GM21529 (cell line): ENCODE measurements around the gene RHBDL1.
A peak's percentile ranks its signal among the peaks of the same experiment; 100 is the strongest.

Source experiments
- ATAC-seq: cut with Tn5 transposase; IDR thresholded peaks from one replicate; pipeline ENCODE4 v1.9.1; 2021; ENCODE audit not compliant: unreplicated experiment

Gene RHBDL1

DNA sequence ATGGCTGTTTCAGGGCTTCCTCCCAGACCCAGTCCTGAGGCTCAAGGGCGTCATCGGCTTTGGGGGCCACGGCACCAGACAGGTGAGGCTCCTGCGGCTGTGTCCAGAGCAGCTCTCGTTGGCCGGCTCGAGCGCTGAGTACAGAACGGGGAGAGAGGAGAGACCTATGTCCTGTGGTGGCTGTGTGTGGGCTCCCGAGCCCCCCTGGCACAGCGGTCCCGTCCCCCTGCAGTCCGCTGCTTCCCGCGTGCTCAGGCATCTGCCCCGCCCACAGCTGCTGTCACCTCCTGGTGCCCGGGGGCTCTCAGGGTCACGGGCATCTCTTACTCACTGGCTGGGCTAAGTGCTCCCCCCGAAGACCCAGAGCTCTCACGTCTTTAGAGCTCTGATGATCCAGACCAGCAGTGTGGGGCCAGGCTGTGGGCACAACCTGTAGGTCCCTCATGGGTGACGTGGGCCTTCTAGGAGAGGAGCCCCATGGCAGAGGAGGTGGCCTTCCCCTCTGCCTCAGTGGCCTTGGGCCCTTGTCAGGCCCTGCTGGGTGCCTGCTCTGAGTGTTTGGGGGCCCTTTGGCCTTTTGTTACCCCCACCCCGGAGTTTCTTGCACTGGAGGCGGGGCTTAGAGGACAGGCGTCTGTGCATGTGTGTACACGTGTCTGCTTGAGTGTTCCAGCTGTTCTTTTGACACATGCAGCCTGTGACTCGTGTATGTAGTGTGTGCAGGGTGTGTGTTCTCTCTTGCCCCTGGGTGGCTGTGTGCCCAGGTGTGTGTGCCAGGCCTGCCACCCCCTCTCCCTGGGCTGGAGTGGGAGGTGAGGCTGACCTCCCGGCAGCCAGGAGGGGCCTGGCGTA is 22.8 kb upstream of the RHBDL1 start:
- ATAC-seq: no peak

DNA sequence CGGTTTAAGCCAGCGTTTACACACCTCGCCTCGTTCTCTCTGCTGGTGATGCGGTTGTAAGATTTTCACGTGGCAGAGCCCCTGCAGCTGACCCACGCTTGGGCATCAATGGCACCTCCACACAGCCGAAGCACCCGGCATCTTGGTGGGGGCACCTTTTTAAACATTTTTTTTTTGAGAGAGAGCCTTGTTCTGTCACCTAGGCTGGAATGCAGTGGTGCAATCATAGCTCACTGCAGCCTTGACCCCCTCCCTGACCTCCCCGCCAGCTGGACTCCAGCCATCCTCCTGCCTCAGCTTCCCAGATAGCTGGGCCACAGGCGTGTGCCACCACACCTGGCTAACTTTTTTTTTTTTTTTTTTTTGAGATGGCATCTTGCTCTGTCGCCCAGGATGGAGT is 21.4 kb upstream of the RHBDL1 start:
- ATAC-seq: no peak

DNA sequence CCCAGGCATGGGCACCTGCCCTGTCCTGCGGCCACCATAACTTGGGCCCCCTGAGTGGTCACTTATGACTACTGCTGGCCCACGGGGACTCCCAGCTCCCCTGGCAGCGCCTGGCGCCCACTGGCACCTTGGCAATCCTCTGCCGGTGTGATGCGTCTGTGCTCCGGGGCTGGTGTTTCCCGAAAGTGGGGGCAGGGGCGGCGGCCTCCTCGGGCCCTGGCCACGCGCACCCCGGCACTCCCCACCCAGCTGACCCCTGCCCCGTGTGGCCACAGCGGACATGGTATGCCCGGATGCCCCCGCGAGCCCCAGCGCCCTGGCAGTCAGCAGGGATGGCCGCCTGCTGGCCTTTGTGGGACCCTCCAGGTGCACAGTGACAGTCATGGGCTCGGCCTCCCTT is 18.0 kb upstream of the RHBDL1 start:
- ATAC-seq: no peak

- ATAC-seq: no peak
These were observed 16.5 kb upstream of the RHBDL1 start for GRCh38 chr16:658679-659571.

- ATAC-seq: no peak
These were observed 15.9 kb upstream of the RHBDL1 start for GRCh38 chr16:659618-660017.

- ATAC-seq: no peak
These were observed 15.4 kb upstream of the RHBDL1 start for GRCh38 chr16:660132-660458.

GRCh38 chr16:660459-661183 is 14.8 kb upstream of the RHBDL1 start:
- ATAC-seq: peak; percentile 68

GRCh38 chr16:661184-661821 is 14.2 kb upstream of the RHBDL1 start:
- no peak for ATAC-seq

DNA sequence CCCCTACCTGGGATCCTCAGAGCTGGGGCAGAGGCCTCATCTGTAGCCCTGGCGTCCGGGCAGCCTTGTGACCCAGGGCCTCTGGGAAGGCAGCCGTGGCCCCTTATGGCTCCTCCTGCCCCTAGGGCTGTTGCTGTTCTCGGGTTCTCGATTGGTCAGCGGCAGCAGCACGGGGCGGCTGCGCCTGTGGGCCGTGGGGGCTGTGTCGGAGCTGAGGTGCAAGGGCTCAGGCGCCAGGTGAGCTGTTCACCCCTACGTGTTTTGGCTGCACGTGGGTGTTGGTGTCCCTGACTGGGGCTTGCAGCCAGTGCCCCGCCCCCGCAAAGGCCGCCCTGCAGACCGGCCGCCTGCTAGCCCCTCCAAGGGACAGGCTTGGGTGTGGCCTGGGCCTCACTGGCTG is 13.4 kb upstream of the RHBDL1 start:
- ATAC-seq: no peak

DNA sequence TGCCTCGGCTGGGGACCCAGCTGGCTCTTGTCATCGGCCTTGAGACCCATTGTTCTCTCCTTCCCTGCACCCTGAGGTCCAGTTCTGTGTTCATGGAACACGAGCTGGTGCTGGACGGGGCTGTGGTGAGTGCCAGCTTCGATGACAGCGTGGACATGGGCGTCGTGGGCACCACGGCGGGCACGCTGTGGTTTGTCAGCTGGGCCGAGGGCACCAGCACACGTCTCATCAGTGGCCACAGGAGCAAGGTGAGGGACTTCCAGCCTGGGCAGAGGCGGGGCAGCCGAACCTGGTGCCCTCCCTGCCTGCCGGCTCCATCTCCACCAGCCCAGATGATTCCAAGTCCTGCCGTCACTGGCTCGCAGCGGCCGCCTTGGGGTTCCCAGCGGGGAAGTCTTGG is 12.9 kb upstream of the RHBDL1 start:
- ATAC-seq: no peak

DNA sequence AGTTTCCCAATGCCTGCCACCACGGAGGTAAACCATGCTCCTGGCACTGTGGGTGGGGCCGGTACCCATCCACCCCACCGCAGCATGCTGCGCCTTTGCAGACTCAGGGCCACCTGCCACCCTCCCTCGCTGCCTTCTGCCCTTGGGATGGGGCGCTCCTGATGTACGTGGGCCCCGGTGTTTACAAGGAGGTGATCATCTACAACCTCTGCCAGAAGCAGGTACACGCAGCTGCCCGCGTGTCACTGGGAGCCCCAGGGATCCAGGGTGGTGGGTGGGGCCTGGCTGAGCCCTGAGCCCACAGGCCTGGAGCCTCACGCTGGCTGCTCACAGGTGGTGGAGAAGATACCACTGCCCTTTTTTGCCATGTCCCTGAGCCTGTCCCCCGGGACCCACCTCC is 8.9 kb upstream of the RHBDL1 start:
- no peak for ATAC-seq

- ATAC-seq: no peak
These were observed 8.2 kb upstream of the RHBDL1 start for GRCh38 chr16:667113-667779.

GRCh38 chr16:667780-668518 is 7.5 kb upstream of the RHBDL1 start, which contains the start of gene RHOT2:
Gene RHOT2 (plus strand): TSS chr16:668132. CDS start chr16:668200, 68 bp downstream.
- ATAC-seq: peak; percentile 82

GRCh38 chr16:668519-669171 is 6.8 kb upstream of the RHBDL1 start:
- peak; percentile 15 for ATAC-seq

GRCh38 chr16:669666-670065 is 5.8 kb upstream of the RHBDL1 start:
- no peak for ATAC-seq

GRCh38 chr16:670485-671352 is 4.8 kb upstream of the RHBDL1 start:
- ATAC-seq: no peak

- ATAC-seq: no peak
These were observed 3.9 kb upstream of the RHBDL1 start for GRCh38 chr16:671353-672131.
